Stimulated activated CD8-positive, alpha-beta memory T cell treated with anti-CD3 and anti-CD28 coated beads, Interleukin-4, amount 100 ng/mL, for 48 hours (primary cell): ENCODE data around the gene COL15A1.

ENCODE experiments used
- DNase-seq: peaks from one replicate; pipeline ENCODE4 v3.0.0-alpha.2; 2020

Gene COL15A1

GRCh38 chr9:98917746-98918487, 25.8 kb upstream of the COL15A1 start:
- no peak for DNase-seq

GRCh38 chr9:98921732-98922131, 22.0 kb upstream of the COL15A1 start:
- DNase-seq, result no peak

GRCh38 chr9:98922721-98923435, 20.8 kb upstream of the COL15A1 start:
- DNase-seq, result no peak

GRCh38 chr9:98923451-98924123, 20.1 kb upstream of the COL15A1 start:
- no peak for DNase-seq

- no peak for DNase-seq
These were observed 18.5 kb upstream of the COL15A1 start for GRCh38 chr9:98924946-98925820.

- no peak for DNase-seq
These were observed 17.8 kb upstream of the COL15A1 start for GRCh38 chr9:98925956-98926355.

- DNase-seq, result no peak
These were observed 16.0 kb upstream of the COL15A1 start for GRCh38 chr9:98927724-98928123.

- DNase-seq, result no peak
These were observed 14.6 kb upstream of the COL15A1 start for GRCh38 chr9:98929071-98929470.

- DNase-seq, result no peak
These were observed 13.8 kb upstream of the COL15A1 start for GRCh38 chr9:98929895-98930341.

GRCh38 chr9:98930792-98931191, 12.9 kb upstream of the COL15A1 start:
- DNase-seq, result no peak

GRCh38 chr9:98931600-98932389, 11.9 kb upstream of the COL15A1 start:
- no peak for DNase-seq

- DNase-seq, result no peak
These were observed 10.5 kb upstream of the COL15A1 start for GRCh38 chr9:98933185-98933584.

- DNase-seq, result no peak
These were observed 9.8 kb upstream of the COL15A1 start for GRCh38 chr9:98933890-98934289.

- no peak for DNase-seq
These were observed 8.6 kb upstream of the COL15A1 start for GRCh38 chr9:98935071-98935505.

GRCh38 chr9:98940276-98940675, 3.4 kb upstream of the COL15A1 start:
- no peak for DNase-seq

GRCh38 chr9:98941946-98942523, 1.7 kb upstream of the COL15A1 start:
- DNase-seq, result no peak

GRCh38 chr9:98942906-98943681, 613 bp upstream of the COL15A1 start:
- DNase-seq, result no peak

GRCh38 chr9:98944057-98944733, 488 bp downstream of the COL15A1 start:
- DNase-seq, result peak; percentile 25

- DNase-seq, result no peak
These were observed 997 bp downstream of the COL15A1 start for GRCh38 chr9:98944734-98945074.

- no peak for DNase-seq
These were observed 5.9 kb downstream of the COL15A1 start for GRCh38 chr9:98949565-98949964.
